PC-9 (cell line): ENCODE data around the gene KRTAP10-10. TPM values are rescaled to one million over a fixed set of nuclear protein-coding genes. Genes with fewer than 3 reads are reported as not detected.
"Not testable (repeated sequence)": the region's sequence is repeated elsewhere in the genome, so short reads cannot be mapped to it uniquely, and the experiment has no call there.

Experiments used
- BruUV-seq: library from RNA; stranded (reverse); fragments of 400-500 nt; replicated peaks from 2 replicates; lab custom pipeline; 2021; lab: Mats Ljungman, UMichigan
- CTCF ChIA-PET: fragments of 300-600 bp; sonication (Branson Sonifier 250); formaldehyde crosslinking; loops from one replicate; lab custom pipeline; 2022; ENCODE audit warnings: antibody characterized with exemption; lab: Charles Lee
- POLR2A ChIA-PET: fragments of 300-600 bp; sonication (Branson Sonifier 250); formaldehyde crosslinking; loops from one replicate; lab custom pipeline; 2022; ENCODE audit warnings: antibody characterized with exemption; ENCODE audit not compliant: unreplicated experiment; lab: Charles Lee
- DNase-seq, 2 experiments: peaks; one replicate each; pipeline versions ENCODE4 v3.0.0 to v3.0.0-alpha.2; 2015 to 2022; ENCODE audit warnings: mixed read lengths in 1 of 2
- H2AFZ ChIP-seq: fragments of 200-600 bp; sonication (generic); 2 replicates; pipeline ENCODE4 v1.8.1; 2017; ENCODE audit warnings: antibody characterized with exemption
- H3F3A ChIP-seq: fragments of 200-600 bp; sonication (generic); 2 replicates; pipeline ENCODE4 v1.8.1; 2017; ENCODE audit warnings: antibody characterized with exemption, mild to moderate bottlenecking, low read depth; ENCODE audit not compliant: insufficient read depth
- H3K27ac ChIP-seq: fragments of 200-600 bp; sonication (generic); 2 replicates; pipeline ENCODE4 v1.6.1; 2016; ENCODE audit warnings: mixed run types
- H3K27me3 ChIP-seq: fragments of 200-600 bp; sonication (generic); 2 replicates; pipeline ENCODE4 v1.6.1; 2016; ENCODE audit warnings: low read depth, mixed run types; ENCODE audit not compliant: insufficient read depth
- H3K36me3 ChIP-seq: fragments of 200-600 bp; sonication (generic); 2 replicates; pipeline ENCODE4 v1.6.1; 2016; ENCODE audit warnings: low read depth, mixed run types
- H3K4me1 ChIP-seq: fragments of 200-600 bp; sonication (generic); replicated peaks from 2 replicates; pipeline ENCODE4 v1.6.1; 2016; ENCODE audit warnings: mixed run types; ENCODE audit not compliant: insufficient read depth
- H3K4me2 ChIP-seq: fragments of 200-600 bp; sonication (generic); 2 replicates; pipeline ENCODE4 v1.6.1; 2017; ENCODE audit warnings: mixed run types
- H3K4me3 ChIP-seq: fragments of 200-600 bp; sonication (generic); 2 replicates; pipeline ENCODE4 v1.6.1; 2016; ENCODE audit warnings: mixed run types
- H3K79me2 ChIP-seq: fragments of 200-600 bp; sonication (generic); 2 replicates; pipeline ENCODE4 v1.6.1; 2017; ENCODE audit warnings: low read depth, mixed run types
- H3K9me2 ChIP-seq: fragments of 200-600 bp; sonication (generic); 2 replicates; pipeline ENCODE4 v1.8.1; 2017; ENCODE audit warnings: mild to moderate bottlenecking; ENCODE audit not compliant: insufficient read depth
- H3K9me3 ChIP-seq: fragments of 200-600 bp; sonication (generic); 2 replicates; pipeline ENCODE4 v1.8.1; 2016; ENCODE audit warnings: low read depth; ENCODE audit not compliant: insufficient read depth
- H4K20me1 ChIP-seq: fragments of 200-600 bp; sonication (generic); 2 replicates; pipeline ENCODE4 v1.8.1; 2017; ENCODE audit not compliant: insufficient read depth
- EZH2 ChIP-seq: fragments of 200-600 bp; sonication (generic); IDR thresholded peaks from 2 replicates; pipeline ENCODE4 v1.8.0; 2017; ENCODE audit warnings: antibody characterized with exemption, low read depth
- intact Hi-C: fragments of 100-400 bp; cut with micrococcal nuclease; formaldehyde crosslinking; loops from one replicate; pipeline ENCODE4 v1.10.0; 2022; ENCODE audit not compliant: unreplicated experiment
- total RNA-seq: library from RNA; stranded (reverse); gene quantifications from 2 replicates; pipeline ENCODE4 v1.2.3, GENCODE V29; 2021
- TF ChIP-seq, protein P1 (sequence below): fragments of 200-600 bp; sonication (generic); conservative IDR thresholded peaks from 2 replicates; pipeline ENCODE4 v1.6.1; 2017; ENCODE audit warnings: mixed run types, antibody characterized with exemption, mild to moderate bottlenecking, moderate library complexity

The KRTAP10-10 gene
- total RNA-seq, 1 experiment from 2014 or later = not detected

DNA sequence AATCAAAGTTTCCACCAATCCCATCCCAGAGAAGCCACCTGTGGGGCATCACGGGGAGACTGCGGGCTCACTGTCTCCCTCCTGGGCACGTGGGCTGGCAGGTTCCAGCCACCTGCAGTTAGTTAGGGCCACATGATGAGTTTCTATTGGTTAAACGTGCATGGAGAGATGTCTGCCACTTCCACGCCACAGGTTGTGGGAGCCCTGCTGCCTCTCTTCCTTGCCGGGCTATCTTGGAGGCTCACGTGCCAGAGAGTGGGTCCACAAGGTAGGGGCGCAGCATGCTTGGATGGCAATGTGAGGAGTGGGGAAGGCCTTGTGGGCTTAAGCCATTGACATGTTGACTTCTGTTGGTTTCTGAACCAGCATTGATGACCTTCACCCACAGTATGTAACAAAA is 33.2 kb upstream of the KRTAP10-10 start:
- no peaks in the 10 kb centered on the region for H4K20me1 ChIP-seq
- H3K79me2 ChIP-seq = no peaks in the 10 kb centered on the region
- no peak for TF ChIP-seq EZH2
- TF ChIP-seq, protein P1, sequence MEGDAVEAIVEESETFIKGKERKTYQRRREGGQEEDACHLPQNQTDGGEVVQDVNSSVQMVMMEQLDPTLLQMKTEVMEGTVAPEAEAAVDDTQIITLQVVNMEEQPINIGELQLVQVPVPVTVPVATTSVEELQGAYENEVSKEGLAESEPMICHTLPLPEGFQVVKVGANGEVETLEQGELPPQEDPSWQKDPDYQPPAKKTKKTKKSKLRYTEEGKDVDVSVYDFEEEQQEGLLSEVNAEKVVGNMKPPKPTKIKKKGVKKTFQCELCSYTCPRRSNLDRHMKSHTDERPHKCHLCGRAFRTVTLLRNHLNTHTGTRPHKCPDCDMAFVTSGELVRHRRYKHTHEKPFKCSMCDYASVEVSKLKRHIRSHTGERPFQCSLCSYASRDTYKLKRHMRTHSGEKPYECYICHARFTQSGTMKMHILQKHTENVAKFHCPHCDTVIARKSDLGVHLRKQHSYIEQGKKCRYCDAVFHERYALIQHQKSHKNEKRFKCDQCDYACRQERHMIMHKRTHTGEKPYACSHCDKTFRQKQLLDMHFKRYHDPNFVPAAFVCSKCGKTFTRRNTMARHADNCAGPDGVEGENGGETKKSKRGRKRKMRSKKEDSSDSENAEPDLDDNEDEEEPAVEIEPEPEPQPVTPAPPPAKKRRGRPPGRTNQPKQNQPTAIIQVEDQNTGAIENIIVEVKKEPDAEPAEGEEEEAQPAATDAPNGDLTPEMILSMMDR = no peak
- CTCF ChIA-PET = no interaction called here
- intact Hi-C loops = no loop called here
- no peaks in the 10 kb centered on the region for H3F3A ChIP-seq
- H3K9me2 ChIP-seq = no peaks in the 10 kb centered on the region
- H3K4me3 ChIP-seq = no peak overlapping the region
- peaks cover 60% of the 10 kb centered on the region for H3K27me3 ChIP-seq
- H3K27ac ChIP-seq = no peak overlapping the region
- H3K4me1 ChIP-seq = no peaks in the 10 kb centered on the region
- H3K36me3 ChIP-seq = no peaks in the 10 kb centered on the region
- POLR2A ChIA-PET = no interaction called here
- no peak overlapping the region for H3K4me2 ChIP-seq
- no TSS peak for BruUV-seq
- H3K9me3 ChIP-seq = no peaks in the 10 kb centered on the region
- DNase-seq = no peak
- no peak overlapping the region for H2AFZ ChIP-seq

DNA sequence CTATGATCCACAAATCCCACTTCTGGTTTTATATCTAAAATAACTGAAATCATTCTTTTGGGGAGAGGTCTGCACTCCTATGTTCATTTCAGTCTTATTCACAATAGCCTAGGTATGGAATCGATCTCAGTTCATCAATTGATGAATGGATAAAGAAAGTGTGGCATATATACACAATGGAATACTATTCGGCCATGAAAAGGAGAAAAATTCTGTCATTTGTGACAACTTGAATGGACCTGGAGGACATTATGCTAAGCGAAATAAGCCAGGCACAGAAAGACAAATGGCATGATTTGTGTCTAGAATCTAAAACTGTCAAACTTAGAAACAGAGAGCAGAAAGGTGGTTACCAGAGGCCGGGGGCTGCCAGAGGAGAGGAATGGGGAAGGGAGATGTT is 30.7 kb upstream of the KRTAP10-10 start:
- no peaks in the 10 kb centered on the region for H3K79me2 ChIP-seq
- H3K36me3 ChIP-seq = no peaks in the 10 kb centered on the region
- ChIA-PET CTCF (no interaction called here), POLR2A (no interaction called here)
- H3K27ac ChIP-seq = no peak overlapping the region
- no peak for TF ChIP-seq EZH2
- TF ChIP-seq, protein P1 = no peak
- H4K20me1 ChIP-seq = no peaks in the 10 kb centered on the region
- no peaks in the 10 kb centered on the region for H3K4me1 ChIP-seq
- DNase-seq = no peak
- peaks cover 45% of the 10 kb centered on the region for H3K27me3 ChIP-seq
- no peaks in the 10 kb centered on the region for H3F3A ChIP-seq
- no TSS peak for BruUV-seq
- intact Hi-C loops = no loop called here
- H3K4me2 ChIP-seq = no peak overlapping the region
- H3K4me3 ChIP-seq = no peak overlapping the region
- H3K9me2 ChIP-seq = no peaks in the 10 kb centered on the region
- H3K9me3 ChIP-seq = no peaks in the 10 kb centered on the region
- H2AFZ ChIP-seq = no peak overlapping the region

DNA sequence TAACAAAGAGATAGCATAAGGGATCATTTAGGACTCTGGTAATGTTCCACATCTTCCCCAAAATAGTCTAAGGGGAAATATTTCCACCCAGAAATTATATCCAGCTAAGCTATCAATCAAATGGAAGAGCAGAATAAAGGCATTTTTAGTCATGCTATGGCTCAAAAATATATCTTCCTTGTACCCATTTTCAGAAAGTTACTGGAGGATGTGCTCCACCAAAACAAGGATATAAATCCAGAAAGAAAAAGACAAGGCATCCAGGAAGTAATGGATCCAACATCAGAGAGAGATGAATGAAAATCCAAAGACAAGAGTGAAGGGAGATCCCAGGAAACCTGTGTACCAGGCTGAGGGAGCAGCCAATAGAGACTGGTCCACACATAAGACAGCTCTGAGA is 28.0 kb upstream of the KRTAP10-10 start:
- Histone ChIP-seq H4K20me1 (no peaks in the 10 kb centered on the region), H3K27ac (no peak overlapping the region), H3K79me2 (no peaks in the 10 kb centered on the region), H3K27me3 (peaks cover 44% of the 10 kb centered on the region), H3K36me3 (no peaks in the 10 kb centered on the region), H3K9me2 (no peaks in the 10 kb centered on the region), H2AFZ (no peak overlapping the region), H3K4me3 (no peak overlapping the region), H3K4me2 (no peak overlapping the region), H3F3A (no peaks in the 10 kb centered on the region), H3K4me1 (no peaks in the 10 kb centered on the region), H3K9me3 (no peaks in the 10 kb centered on the region)
- BruUV-seq = no TSS peak
- DNase-seq = no peak
- TF ChIP-seq, protein P1 = no peak
- TF ChIP-seq EZH2 = no peak
- intact Hi-C loops = no loop called here
- ChIA-PET POLR2A (no interaction called here), CTCF (no interaction called here)

DNA sequence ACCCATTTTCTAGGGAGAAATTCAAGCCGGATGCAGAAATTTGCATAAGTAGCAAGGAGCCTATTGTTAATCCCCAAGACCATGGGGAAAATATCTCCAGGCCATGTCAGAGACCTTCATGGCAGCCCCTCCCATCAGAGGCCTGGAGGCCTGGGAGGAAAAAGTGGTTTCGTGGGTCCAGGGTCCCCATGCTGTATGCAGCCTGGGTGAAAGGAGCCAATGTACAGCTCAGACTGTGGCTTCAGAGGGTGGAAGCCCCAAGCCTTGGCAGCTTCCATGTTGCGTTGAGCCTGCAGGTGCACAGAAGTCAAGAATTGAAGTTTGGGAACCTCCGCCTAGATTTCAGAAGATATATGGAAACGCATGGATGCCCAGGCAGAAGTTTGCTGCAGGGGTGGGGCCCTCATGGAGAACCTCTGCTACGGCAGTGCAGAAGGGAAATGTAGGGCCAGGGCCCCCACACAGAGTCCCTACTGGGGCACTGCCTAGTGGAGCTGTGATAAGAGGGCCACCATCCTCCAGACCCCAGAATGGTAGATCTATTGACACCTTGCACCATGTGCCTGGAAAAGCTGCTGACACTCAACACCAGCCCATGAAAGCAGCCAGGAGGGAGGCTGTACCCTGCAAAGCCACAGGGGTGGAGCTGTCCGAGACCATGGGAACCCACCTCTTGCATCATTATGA is 26.9 kb upstream of the KRTAP10-10 start:
- H2AFZ ChIP-seq, POLR2A ChIA-PET, BruUV-seq, H3K79me2 ChIP-seq, H3K4me1 ChIP-seq, DNase-seq, H3K4me2 ChIP-seq, intact Hi-C loops, CTCF ChIA-PET, H3F3A ChIP-seq, H3K36me3 ChIP-seq, H4K20me1 ChIP-seq, H3K27ac ChIP-seq, H3K9me2 ChIP-seq, H3K9me3 ChIP-seq, H3K4me3 ChIP-seq: not testable (repeated sequence)
- H3K27me3 ChIP-seq = peaks cover 42% of the 10 kb centered on the region
